GM21528 (cell line): ENCODE measurements around the gene FAM227B.
"Not testable (repeated sequence)": the region's sequence is repeated elsewhere in the genome, so short reads cannot be mapped to it uniquely, and the experiment has no call there.

Experiments used
- ATAC-seq: cut with Tn5 transposase; IDR thresholded peaks from one replicate; pipeline ENCODE4 v1.9.1; 2021; ENCODE audit warnings: mild to moderate bottlenecking, moderate library complexity; ENCODE audit not compliant: unreplicated experiment, low FRiP score

FAM227B gene

DNA sequence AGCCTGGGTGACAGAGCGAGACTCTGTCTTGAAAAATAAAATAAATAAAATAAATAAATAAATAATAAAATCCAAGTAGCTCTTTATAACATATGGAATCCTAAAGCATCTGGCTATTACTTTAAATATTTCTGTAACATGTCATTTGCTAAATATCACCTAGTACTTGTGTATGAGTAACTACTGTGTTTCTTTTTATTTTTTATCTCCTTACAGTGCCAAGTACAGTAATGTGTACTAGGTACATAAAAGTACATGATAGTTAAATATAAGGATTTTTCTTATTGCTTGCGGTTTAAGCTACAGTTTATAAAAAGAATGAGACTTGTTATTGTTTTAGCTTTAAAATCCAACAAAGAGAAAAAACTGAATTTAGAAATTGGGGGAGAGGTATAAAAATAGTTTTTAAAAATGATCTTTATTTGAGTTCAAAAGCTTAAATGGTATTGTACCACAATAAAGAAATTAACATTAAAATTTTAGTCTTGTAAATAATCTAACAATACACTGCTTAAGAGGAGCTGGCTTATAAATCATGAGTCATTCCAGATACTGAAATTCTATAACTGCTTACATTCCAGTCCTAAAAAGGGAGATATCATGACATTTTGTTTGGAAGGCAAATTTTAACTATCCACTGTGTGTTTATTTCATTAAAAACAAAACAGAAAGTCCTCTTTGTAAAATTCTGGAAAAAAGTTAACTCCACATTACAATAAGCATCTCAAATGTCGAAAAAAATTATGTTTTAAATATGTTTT lies 124.4 kb downstream of the FAM227B start:
- ATAC-seq, result no peak

DNA sequence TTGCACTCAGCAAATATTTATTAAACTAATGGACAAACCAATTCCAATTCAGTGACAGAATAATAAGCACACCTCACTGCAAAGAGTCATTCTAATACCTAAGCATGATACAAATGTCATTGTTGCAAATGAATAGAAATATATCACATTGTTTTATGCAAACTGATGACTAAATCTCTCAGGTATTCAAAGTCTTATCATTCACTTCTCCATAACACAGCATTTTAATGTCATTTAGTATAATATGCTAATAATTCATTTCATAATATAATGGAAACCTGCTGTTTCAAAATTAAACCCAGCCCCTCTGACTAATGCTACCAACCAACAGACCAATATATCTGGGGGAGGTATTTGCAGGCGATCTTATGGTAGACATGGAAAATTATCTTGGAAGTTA lies 125.8 kb downstream of the FAM227B start:
- no peak for ATAC-seq

DNA sequence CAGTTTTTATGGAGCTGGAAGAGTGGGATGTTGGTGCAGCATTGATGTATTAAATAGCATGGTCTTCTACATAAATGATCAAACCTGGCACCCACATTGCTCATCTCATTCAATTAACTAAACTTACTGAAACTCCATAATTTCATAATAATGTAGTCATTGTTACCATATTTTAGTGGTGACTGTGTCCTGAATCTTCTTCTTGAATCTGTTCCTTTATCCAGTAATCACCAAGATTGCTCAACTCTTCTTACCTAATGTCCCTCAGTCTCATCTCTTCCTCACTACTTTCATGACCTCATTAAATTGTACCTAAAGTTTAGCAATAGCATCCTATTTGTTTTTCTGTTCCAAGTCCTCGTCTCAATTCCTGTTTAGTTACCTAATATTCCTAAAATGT lies 127.8 kb downstream of the FAM227B start:
- no peak for ATAC-seq

DNA sequence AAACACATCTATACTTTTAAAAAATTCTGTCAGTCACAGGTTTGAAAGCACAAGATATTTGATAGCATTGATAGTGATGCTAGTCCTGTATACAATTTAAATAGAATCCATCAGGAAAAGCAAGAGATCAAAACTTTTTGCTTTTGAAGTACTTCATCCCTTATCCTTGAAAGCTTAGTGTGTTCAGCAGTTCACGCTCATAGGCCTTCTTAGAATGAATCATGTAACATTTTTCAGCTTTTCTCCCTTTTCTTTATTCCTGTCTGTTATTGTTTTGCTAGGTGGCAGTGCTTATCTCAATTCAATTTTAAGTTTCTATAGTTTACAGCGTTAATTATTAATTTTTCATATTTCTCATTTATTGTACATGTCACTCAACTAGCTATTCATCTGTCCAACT lies 128.5 kb downstream of the FAM227B start:
- ATAC-seq, result no peak

DNA sequence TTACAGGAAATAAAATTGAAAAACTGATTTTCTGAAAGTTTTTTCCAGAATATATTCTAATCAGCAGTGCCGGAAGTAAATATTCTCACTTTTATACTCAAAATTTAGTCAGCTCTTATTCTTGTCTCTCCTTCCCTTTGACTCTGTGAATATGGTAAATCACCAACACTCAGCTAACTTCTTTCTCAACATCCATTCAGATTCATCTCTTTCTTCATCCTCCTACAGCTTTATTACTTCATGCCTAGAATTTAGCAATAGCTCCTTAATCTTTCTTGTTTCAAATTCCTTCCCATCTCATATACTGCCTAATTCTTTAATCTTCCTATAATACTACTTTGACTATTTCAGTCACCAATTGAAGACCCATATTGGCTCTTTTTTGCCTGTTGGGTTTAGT lies 129.7 kb downstream of the FAM227B start:
- ATAC-seq, result no peak

DNA sequence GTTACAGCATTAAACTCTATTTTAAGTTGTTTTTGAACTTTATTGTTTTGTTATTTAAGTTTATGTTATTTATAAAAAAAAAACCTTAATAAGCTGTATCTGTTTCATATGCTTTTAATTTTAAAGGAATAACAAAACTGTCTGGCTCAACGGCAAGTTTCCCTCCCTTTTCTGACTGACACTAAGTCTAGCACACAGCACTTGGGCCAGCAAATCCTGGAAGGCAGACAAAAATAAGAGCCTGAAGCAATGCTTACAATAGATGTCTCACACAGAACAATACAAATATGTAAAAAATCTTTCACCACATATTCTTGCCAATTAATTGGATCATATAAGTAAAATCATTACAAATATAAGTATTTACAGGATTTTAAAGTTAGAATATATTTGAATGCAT lies 135.2 kb downstream of the FAM227B start:
- ATAC-seq, result not testable (repeated sequence)

DNA sequence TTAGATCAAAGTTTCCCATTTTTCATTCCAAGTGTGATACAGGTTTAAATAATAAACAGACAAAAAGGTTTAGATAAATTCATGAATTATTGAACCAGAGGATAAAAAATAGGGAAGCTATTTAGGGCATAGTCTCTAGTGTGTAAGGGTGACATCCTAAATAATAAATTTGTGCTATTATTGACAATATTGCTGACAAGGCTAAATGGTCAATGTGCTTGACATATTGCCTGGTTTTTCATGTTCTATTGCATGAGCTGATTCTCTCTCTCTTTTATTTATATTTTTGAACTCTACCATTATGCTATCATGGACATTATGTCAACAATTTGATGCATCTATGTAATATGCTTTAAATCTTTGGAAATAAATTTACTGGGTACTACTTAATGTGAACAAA lies 141.6 kb downstream of the FAM227B start:
- ATAC-seq, result not testable (repeated sequence)

DNA sequence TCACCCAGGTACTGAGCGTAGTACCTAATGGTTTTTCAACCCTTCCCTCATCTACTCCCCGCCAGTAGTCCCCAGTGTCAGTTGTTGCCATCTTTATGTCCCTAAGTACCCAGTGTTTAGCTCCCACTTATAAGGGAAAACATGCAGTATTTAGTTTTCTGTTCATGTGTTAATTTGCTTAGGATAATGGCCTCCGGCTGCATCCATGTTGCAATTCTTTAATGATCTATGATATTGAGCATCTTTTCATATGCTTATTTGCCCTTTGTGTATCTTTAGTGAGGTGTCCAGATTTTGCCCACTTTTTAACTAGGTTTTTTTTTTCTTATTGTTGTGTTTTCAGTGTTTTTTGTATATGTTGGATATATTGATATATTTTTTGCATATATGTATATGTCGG lies 142.6 kb downstream of the FAM227B start:
- not testable (repeated sequence) for ATAC-seq

DNA sequence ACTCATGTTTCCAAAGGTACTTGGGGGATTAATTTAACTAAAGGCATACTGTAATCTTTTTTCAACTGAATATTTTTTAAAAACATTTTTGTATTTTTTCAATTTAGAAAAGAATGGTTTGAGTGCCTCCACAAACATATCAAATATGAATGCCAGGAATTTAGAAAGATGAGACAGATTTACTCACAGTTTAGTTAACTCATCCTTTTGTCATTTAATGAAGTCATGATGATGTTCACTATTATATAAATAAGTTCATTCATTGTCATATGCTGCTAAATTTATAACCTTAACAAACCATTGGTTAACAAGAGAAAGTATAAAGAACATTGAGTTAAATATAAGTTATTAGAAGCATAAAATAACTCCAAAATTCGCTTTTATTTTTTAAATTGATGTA lies 147.6 kb downstream of the FAM227B start:
- no peak for ATAC-seq

DNA sequence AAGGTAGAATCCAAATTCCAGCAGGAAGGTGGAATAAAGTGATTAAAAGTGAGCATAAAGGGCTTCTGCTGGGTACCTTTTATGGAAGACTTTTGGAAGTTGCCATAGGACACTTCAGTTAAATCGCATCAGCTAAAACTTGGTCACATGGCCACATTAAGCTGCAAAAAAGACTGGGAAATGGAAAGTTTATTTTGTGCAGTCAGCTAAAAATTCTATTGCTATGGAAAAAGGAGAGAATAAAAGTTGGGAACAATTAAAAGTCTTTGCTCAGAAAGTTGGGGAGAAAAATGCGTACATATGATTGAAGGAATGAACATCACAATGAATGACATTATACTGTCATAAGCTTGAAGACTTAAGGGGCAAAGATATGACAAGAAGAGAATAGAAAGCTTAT lies 148.3 kb downstream of the FAM227B start:
- ATAC-seq, result no peak

DNA sequence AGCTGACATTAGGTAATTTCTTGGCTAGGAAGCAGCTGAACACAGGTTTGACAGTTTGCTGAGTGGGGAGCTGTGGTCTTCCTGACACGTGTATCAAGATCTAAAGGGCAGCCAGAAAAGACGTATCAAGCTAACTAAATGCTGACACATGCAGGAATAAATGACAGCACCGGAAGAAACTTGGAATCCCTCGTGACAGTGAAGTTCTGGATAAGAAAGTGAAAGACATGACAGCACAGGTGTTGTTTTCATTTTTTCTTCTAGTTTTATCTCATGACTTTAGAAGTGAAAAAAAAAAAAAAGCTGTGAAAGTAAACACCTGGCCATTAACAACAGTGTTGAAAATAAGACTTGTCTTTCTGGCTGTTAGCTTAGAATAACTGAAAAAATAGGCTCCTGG lies 148.9 kb downstream of the FAM227B start:
- peak; percentile 57 for ATAC-seq

DNA sequence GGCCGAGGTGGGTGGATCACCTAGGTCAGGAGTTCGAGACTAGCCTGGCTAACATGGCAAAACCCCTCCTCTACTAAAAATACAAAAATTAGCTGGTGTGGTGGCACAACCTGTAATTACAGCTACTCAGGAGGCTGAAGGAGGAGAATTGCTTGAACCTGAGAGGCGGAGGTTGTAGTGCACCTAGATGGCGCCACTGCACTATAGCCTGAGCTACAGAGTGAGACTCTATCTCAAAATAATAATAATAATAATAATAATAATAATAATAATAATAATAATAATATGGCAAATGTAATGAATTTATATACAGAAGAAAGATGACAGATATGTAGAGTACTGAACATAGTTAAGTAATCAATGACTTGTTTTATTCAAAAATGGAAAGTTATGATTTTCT lies 149.4 kb downstream of the FAM227B start:
- ATAC-seq, result not testable (repeated sequence)

DNA sequence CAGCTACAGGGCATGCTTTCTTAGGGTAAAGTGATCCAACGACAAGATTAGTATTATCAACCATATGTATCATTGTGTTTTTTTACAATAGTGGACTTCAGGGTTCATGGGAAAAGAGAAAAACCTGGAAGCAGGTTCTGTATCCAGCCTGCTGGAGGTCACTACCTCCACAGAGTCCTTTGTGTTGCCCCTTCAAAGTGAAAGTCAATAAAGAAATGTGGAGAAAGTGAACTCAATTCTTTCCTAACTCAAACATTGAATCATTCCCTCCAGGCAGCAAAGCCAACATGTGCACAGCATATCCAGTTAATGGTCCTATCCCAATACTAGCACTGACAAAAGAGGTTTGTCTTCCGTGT lies 152.2 kb downstream of the FAM227B start:
- no peak for ATAC-seq

DNA sequence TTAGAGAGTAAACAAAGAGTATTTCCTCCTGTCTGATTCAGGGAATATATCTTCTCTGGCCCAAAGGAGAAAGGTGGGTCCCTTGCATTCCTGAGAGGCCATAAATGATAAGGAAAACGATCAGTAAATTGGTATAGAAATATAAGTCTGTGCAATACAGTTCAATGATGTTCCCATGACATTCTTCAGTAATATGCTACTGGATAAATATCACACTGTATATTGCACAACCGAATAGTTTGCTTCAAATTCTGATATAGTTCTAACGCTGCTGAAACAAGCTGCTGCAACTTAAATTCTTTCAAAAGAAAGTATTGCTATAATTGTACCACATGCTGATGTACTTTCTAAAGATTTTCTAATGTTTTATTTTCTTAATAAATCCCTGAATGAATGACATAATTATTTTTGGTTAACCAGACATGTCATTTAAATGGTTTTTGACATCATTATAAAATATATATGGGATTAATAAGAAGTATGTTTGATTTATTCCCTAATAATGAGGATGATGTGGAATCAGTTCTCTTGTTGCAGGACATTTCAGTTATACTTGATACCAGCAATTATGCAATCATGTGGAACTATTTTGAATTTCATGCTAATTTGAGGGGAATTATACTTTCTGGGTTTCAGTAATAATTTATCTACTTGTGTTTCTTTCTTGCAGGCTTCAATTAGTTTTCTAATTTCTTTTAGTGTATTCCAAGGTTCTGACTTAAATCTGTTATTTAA lies 152.7 kb downstream of the FAM227B start:
- ATAC-seq, result no peak

DNA sequence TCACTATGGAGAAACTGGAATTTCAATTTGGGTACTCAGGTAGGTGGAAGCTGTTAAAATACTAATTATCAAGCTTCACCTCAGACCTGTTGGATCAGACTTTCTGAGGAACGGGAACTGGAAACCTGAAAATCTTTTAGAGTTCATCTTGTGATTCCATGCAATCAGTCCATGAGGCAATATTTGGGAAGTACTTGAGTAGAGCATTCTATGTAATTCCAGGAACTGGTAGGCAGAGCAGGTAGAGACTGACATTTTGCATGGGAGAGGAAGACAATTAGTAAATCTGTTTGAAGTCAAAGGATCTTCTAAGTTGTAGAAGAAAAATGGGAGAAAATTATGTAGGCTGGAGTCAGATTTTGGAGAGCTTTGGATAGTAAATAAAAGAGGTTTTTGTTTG lies 154.5 kb downstream of the FAM227B start:
- no peak for ATAC-seq

DNA sequence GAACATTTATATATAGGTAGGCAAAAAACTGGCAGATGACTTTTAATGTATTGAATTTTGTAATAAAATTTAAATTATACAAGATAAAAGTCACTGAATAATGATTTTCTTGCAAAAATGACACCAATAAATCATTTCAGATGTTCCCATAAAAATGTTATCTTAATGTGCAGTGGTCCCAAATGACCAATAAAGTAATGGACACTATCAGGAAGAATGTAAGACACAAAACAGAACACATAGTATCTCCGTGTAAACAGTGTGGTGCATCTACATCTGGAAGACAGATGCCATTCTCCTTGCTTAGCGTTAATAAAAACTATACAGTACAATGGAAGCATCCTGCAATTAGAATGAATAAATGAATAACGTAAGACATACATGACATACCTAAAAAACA lies 156.1 kb downstream of the FAM227B start:
- ATAC-seq, result no peak

DNA sequence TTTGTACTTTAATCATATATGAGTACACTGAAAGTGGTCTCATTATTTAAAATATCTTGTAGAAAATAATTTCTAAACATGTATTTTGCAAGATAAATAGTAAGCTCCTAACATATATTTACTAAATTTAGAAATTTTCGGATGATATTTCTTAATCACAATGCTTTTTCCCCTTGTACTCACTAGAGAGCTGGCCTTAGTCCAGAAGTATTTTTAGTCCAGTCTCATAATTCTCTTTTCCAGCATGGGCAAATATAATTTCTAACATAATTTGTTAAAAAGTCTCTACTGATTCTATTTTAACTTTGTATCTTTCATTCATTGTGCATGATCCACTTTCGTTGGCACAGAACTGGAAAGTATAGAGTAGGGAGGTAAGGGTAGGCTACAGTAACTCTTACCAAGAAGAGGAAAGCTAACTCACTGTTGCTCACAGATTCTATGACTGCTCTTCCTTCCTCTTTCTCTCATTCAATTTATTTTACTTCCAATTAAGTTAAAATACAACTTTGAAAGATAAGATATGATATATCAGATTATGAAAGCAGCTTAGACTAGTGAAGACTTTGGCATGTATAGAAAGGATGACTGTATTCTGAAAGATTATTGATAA lies 158.3 kb downstream of the FAM227B start:
- ATAC-seq, result no peak

DNA sequence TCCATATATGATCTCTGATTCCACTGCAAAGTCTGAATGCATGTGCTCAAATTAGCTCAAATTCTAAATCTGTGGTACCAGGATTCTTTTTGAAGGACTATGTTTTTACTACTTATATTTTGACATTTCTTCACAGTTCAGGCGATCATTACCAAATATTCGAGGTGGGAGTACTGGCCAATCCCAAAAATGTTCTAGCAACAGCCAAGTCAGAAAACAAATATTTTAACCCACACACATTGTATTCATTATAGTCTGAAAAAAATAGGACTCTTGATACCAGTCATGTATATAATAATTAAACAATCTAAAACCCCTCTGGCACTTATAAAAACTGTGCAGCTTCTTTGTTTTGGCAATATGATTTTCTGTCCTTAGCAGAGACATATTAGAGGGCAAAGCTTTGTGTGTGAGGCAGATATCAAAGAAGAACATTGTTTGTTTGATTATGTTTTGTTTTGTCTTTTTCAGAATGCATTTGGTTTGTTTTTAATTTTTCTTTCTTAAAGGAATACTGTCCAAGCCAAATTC lies 160.1 kb downstream of the FAM227B start:
- no peak for ATAC-seq

DNA sequence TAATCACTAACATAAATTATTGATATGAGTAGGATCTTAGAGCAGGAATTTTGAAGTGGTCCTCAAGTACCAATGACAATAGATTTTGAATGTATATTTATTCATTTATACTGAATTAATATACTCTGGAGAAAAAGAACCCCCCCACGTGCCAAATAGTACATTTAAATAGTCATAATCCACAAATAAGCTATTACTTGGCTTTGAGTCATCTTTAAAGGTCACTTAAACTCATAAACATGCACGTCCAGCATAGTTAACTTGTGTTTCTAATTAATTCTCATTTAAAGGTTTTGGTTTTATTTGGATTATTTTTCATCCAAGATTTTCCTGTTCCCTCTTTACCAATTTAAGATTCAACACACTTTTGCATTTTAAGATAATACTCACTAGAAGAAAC lies 162.5 kb downstream of the FAM227B start:
- no peak for ATAC-seq

DNA sequence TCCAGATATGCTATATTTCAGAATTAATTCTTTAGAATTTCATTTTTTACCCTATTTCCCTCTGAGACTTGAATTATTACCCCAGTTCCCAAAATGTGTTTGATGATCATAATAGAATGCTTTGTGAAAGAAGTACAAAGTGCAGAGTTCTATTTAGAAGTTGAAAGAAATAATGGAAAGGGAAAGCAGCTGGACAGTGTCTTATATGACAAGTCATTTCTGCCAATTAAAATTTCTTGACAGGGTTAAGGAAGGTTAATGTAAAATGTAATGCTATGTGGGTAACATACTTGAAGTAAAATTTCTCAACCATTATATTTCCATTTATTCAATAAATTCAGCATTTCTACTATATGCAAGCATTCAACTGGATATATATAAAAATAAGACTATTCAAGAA lies 164.5 kb downstream of the FAM227B start:
- no peak for ATAC-seq

DNA sequence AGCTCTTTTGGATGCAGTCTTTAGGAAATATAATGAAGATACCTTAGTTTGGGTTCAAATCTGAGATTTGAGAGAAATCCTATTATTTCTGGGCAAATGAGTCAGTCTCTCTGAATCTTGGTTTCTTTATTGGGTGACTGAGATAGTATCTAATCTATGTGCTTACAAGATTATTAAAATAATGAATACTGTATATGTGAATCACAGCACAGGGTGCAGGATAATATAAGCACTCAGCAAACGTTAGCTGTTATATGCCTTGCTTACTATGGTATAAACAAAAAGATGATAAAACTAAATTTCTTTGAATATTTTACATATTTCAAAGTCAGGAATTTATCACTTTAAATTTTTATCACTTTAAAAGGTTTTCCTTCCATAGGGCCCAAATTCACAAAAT lies 168.0 kb downstream of the FAM227B start:
- no peak for ATAC-seq

DNA sequence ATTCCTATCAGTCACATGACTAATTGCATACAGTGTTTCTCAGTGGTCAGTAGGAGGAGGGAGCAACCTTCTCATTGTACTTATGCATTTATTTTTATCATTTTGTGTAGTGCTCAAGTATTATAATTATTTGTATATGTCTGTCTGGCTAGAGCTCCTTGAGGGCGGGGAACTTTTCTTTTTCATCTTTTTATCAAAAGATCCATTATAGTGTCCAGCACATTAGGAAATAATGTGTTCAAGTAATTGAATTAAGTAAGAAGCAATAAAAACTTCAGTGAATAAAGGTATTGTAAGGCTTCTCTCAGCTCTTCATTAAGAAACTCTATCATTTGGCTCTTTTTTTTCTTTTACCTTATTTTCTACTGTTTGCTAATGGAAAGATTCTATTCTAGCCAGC lies 178.8 kb downstream of the FAM227B start:
- ATAC-seq, result no peak
